Astrocyte of the spinal cord (primary cell): ENCODE measurements around the gene FKBP9.
"Not testable (repeated sequence)": the region's sequence is repeated elsewhere in the genome, so short reads cannot be mapped to it uniquely, and the experiment has no call there.

Source experiments
- DNase-seq: peaks from one replicate; pipeline ENCODE4 v3.0.0; 2011; ENCODE audit warnings: low read depth, low spot score
- H3K4me3 ChIP-seq: 2 replicates; pipeline ENCODE4 v1.5.1; 2011; ENCODE audit warnings: low read depth, mild to moderate bottlenecking, low read length, moderate library complexity
- CTCF ChIP-seq: IDR thresholded peaks from 2 replicates; pipeline ENCODE4 v1.5.1; 2012; ENCODE audit warnings: low read depth, mild to moderate bottlenecking, low read length, inconsistent platforms
- in situ Hi-C: cut with HindIII; loops from 2 replicates; pipeline ENCODE4 v1.10.0; 2017; ENCODE audit warnings: low sequenced_read_pairs

The FKBP9 gene, protein sequence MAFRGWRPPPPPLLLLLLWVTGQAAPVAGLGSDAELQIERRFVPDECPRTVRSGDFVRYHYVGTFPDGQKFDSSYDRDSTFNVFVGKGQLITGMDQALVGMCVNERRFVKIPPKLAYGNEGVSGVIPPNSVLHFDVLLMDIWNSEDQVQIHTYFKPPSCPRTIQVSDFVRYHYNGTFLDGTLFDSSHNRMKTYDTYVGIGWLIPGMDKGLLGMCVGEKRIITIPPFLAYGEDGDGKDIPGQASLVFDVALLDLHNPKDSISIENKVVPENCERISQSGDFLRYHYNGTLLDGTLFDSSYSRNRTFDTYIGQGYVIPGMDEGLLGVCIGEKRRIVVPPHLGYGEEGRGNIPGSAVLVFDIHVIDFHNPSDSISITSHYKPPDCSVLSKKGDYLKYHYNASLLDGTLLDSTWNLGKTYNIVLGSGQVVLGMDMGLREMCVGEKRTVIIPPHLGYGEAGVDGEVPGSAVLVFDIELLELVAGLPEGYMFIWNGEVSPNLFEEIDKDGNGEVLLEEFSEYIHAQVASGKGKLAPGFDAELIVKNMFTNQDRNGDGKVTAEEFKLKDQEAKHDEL

DNA sequence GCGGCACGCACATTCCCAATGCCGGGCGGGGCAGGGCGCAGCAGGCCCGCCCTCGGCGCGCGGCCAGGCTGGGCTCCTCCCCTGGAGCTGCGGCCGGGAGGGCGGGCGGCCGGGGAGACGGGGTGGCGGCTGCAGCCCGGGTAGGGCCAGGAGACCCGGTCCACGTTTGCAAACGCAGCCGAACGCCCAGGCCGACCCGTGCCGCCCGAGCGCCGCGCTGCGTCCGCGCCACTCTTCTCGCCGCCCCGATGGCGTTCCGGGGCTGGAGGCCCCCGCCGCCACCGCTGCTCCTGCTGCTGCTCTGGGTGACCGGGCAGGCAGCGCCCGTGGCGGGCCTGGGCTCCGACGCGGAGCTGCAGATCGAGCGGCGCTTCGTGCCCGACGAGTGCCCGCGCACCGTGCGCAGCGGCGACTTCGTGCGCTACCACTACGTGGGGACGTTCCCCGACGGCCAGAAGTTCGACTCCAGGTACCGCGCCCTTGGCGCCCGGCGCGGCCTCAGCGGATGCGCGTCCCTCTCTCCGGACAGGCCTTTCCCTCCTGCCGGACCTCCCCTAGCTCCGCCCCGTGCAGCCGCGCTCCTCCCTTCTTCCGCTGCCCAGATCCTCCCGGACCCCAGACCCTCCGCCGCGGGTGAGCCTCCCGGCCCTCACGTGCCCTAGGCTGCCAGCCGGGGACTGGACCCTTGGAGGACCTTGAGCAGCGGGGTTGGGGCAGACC, at the start of gene FKBP9:
FKBP9 (plus strand) TSS at position 115 of the 720 bp plus-strand sequence; CDS start at position 249, 134 bp downstream.
- H3K4me3 ChIP-seq = peak within 1 kb of the TSS; percentile 78
- peak; percentile 86 for DNase-seq
- in situ Hi-C loops = no loop called here
- no peak for TF ChIP-seq CTCF

- in situ Hi-C loops = no loop called here
- DNase-seq = no peak
- no peak overlapping the region for H3K4me3 ChIP-seq
- no peak for TF ChIP-seq CTCF
These were observed 47.0 kb upstream of the FKBP9 start for GRCh38 chr7:32910195-32910594.

DNA sequence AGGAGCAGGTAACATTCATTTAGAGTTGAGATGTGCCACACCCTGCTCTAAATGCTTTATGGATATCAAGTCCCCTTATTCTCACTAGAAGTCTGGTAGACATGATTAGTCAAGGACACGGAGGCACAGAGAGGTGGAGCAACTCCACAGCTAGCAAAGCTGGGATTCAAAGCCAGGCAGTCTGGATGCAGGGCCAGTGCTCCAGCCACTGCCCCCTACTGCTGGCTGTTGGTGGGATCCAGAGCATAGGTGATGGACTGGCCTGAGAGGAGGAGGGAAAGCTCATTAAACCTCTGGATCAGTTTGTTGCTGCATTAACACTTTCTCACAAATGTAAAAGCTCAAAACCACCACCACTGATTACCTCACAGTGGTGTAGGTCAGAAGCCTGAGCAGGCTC, 43.1 kb upstream of the FKBP9 start:
- TF ChIP-seq CTCF = peak; percentile 20
- no peak for DNase-seq
- no peak overlapping the region for H3K4me3 ChIP-seq
- in situ Hi-C loops = no loop called here

- no peak overlapping the region for H3K4me3 ChIP-seq
- in situ Hi-C loops = no loop called here
- TF ChIP-seq CTCF = no peak
- no peak for DNase-seq
These were observed 42.2 kb upstream of the FKBP9 start for GRCh38 chr7:32915041-32915536.

DNA sequence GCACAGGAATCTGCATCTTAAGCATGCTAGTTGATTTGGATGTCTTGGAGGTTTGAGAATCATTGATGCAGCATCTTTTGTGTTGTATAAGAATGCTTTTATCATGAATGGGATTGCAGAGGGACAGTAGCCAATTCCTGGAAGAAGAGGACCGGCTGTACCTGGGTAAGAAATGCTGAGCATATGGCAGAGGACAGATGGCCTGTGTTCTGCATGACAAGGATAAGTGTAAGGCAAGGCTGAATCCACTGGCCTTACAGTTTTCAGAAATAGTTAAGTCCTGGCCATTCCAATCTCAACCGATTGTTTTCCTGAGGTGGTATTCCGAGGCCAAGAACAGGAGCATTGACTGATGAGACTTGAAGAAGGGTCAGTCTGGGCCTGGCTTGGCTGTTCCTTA, 41.2 kb upstream of the FKBP9 start:
- no peak for DNase-seq
- TF ChIP-seq CTCF = no peak
- H3K4me3 ChIP-seq = no peak overlapping the region
- in situ Hi-C loops = no loop called here

DNA sequence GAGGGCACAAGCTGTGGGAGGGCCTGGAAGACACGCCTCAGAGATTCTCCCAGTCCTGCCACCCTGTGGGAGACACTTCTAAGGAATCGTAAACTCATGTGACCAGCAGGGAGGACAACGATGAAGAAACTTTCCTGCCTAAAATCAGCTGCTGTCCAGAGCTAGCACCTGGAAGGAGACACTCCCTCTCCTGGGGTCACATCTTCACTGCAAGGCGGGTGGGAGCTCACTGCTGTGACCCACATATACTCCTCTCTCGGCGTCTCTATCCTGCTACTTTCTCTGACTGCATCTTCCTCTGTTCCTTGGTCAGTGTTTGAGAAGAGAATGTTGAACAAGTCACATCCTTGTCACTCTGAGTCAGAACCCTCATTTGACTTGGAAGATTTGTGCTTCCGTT, 40.2 kb upstream of the FKBP9 start:
- H3K4me3 ChIP-seq, DNase-seq, in situ Hi-C loops: not testable (repeated sequence)

DNA sequence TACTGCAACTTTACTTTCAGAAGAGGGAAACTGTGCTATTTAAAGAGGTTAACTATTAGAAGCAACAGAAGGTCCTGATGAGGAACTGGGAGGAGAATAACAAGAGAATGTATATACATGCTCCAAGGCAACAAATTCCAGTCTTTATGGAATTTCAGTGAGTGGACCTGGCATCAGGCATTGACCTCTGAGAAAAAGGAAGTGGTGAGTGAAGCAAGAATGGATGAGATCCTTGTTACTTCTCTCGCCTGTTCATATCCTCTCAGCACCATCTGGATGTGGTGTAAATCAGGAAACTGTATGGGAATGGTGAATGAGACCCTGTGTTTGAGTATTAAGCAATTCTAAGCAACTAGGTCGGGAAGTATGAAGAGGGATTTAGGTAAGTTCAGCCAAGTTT, 35.3 kb upstream of the FKBP9 start:
- in situ Hi-C loops = no loop called here
- peak; percentile 35 for DNase-seq
- TF ChIP-seq CTCF = no peak
- no peak overlapping the region for H3K4me3 ChIP-seq
